D721Med (cell line): ENCODE data around the gene CFC1.
"Not testable (repeated sequence)": the region's sequence is repeated elsewhere in the genome, so short reads cannot be mapped to it uniquely, and the experiment has no call there.

Experiments
- DNase-seq: peaks from one replicate; pipeline ENCODE4 v3.0.0; 2011; ENCODE audit warnings: low spot score; ENCODE audit not compliant: insufficient read length
- FAIRE-seq: peaks from 2 replicates; lab custom pipeline; 2011; peaks lifted over from hg19 to GRCh38; lab: Jason Lieb, UNC

Gene CFC1

GRCh38 chr2:130599393-130599792 lies at the start of gene CFC1:
TSS of gene CFC1 (minus strand) at chr2:130599575. CDS start at chr2:130599287, 288 bp downstream.
- DNase-seq, FAIRE-seq: not testable (repeated sequence)

- not testable (repeated sequence) for DNase-seq, FAIRE-seq
Measured at GRCh38 chr2:130641688-130642087, 42.3 kb upstream of the CFC1 start.

DNA sequence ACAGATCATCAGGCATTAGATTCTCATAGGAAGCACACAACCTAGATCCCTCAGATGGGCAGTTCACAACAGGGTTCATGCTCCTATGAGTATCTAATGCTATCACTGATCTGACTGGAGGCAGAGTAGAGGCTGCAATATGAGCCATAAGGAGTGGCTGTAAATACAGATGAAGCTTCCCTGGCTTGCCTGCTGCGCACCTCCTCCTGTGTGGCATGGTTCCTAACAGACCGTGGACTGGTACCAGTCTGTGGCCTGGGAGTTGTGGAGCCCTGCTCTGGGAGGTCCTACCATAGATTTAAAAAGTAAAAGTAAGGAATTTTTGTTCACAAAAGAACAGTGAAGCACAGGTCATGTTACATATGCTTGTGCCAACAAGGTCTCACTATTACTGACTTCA lies 39.6 kb upstream of the CFC1 start:
- DNase-seq, FAIRE-seq: not testable (repeated sequence)

- DNase-seq, FAIRE-seq: not testable (repeated sequence)
Measured at GRCh38 chr2:130628784-130629475, 29.6 kb upstream of the CFC1 start.

DNA sequence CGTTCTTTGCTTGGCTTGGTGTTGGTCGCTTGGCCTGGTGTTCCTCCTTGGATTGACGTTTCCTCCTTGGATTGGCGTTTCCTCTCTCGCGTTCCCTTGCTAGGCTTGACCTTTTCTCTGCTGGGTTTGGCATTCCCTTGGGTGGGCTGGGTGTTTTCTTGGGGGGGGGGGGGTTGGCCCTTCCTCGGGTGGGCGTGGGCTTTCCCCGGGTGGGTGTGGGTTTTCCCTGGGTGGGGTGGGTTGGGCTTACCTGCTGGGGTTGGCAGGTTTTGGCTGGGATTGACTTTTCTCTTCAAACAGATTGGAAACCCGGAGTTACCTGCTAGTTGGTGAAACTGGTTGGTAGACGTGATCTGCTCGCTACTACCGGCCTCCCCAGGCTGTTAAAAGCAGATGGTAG lies 11.8 kb upstream of the CFC1 start, which contains the start of gene POTEJ:
Gene POTEJ (plus strand): TSS at position 301 of the 400 bp plus-strand sequence. CDS start 93 bp downstream, at position 394.
- not testable (repeated sequence) for FAIRE-seq, DNase-seq

DNA sequence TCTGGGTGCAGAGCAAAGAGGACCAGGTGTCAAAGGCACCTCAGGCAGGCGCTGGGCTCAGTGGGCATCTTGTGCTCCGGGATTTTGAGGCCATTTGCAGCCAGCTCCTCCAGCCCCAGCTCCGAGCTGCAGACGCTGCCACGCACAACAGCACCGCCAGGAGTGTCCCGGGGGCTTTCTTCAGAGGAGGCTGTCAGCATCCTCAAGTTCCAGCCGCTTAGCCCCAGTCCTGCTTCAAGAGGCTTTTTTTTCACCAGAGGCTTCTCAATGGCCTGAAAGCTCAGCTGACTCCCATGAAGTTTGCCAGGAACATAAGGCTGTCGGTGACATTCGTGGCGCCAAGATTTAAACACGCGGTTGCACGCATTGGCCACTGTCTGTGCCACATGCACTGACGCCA lies 11.1 kb upstream of the CFC1 start:
- not testable (repeated sequence) for FAIRE-seq, DNase-seq

- DNase-seq, FAIRE-seq: not testable (repeated sequence)
Measured at GRCh38 chr2:130609002-130609920, 9.9 kb upstream of the CFC1 start.

DNA sequence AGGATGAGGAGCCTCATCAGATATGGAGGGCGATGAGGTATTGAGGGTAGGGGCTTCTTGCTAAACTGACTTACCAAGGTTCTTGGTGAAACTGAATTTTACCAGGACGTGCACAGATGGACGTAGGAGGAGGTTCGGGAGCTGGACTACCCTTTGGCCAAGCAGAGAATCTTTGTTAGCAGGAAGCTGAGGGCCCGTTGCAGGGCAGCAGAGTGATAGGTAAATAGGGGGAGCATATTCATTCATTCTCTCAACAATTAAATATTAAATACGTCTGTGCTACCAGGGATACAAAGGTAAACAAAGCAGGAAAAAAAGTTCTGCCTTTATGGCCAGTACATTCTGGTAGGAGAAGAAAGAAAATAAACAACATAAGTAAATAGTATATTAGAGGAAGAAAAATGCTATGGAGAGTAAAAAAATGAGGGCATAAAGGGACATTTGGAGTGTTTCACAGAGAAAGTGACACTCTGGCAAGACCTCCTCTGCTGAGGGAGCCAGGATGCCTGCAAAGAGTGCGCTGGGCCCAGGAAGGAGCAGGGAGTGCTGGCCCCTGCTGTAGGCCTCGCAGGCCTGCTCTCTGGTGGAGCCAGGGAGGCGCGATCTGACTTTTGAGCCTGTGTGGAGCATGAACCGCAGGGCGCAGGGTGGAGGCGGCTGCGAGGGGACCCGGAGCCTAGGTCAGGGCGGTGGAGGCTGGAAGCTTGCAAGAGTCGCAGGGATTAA lies 9.1 kb upstream of the CFC1 start:
- not testable (repeated sequence) for DNase-seq, FAIRE-seq

GRCh38 chr2:130601648-130602302 lies 2.4 kb upstream of the CFC1 start:
- not testable (repeated sequence) for DNase-seq, FAIRE-seq

- not testable (repeated sequence) for DNase-seq, FAIRE-seq
Measured at GRCh38 chr2:130599926-130600325, 551 bp upstream of the CFC1 start.

- not testable (repeated sequence) for DNase-seq, FAIRE-seq
Measured at GRCh38 chr2:130598463-130598862, 912 bp downstream of the CFC1 start.

DNA sequence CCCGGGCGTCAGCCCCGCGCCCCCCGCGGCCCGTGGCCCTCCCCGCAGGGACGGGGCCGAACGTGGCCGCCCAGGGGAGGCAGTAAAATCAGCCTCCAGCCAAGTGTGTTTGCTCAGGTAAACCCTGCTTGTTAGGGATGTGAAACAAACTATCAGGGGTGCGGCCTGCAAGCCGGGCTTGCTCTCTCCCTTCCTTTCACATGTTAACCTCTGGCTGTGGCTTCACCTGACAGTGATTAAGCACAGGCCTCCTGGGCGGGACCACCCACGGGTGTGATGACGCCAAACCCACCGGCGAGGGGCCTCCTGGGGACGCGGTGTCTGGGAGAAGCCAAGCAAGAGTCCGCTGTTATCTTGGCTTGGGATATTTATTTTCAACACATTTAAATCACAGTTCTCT lies 1.4 kb downstream of the CFC1 start:
- not testable (repeated sequence) for DNase-seq, FAIRE-seq

DNA sequence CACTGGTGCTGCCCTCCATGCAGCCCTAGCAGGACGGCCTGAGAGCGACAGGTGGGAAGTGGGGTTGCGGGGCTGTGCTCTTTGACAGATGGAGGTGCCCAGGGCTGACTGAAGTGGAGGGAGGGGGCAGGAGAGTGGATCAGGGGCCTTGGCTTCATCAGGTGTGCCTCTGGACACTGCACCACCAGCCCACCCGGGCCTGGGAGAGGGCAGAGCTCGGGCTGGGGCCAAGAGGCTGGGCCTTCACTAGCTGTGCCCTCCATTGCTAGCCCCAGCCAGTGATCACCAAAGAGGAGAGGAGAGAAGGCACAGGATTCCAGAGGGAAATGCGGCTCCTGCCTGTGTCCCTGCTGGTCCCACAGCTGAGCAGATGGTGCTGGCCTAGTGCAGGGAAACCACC lies 2.6 kb downstream of the CFC1 start:
- not testable (repeated sequence) for FAIRE-seq, DNase-seq

- not testable (repeated sequence) for FAIRE-seq, DNase-seq
Measured at GRCh38 chr2:130594011-130594410, 5.4 kb downstream of the CFC1 start.

DNA sequence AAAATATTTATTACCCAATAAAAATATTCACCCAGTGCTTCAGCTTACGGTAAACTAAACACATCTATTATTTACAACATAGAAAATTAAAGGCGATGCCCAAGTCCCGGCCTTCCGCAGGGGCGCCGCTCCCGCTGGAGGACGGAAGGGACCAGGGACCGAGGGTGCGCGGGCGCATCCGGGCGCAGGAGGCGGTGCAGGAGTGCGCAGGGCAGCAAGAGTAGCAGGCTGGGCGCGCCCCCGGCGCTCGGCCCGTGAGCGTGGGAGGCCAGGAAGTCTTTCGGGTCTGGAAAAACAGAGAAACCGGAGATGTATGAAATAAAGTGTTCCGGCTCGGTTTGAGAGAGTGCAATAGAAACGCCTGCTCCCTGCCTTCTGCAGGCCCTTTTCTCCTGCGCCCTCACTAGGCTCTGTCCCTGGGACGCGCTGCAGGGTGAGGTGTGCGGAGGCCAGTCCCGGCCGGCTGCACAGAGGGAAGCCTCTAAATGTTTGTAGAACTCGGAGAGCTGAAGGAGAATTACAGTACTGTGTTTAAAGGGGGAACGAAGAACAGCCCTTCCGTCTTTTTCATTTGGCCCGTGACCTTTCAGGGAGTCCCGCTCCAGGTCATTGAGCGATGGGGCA lies 6.5 kb downstream of the CFC1 start:
- DNase-seq, FAIRE-seq: not testable (repeated sequence)

GRCh38 chr2:130590842-130591359 lies 8.5 kb downstream of the CFC1 start:
- not testable (repeated sequence) for FAIRE-seq, DNase-seq

DNA sequence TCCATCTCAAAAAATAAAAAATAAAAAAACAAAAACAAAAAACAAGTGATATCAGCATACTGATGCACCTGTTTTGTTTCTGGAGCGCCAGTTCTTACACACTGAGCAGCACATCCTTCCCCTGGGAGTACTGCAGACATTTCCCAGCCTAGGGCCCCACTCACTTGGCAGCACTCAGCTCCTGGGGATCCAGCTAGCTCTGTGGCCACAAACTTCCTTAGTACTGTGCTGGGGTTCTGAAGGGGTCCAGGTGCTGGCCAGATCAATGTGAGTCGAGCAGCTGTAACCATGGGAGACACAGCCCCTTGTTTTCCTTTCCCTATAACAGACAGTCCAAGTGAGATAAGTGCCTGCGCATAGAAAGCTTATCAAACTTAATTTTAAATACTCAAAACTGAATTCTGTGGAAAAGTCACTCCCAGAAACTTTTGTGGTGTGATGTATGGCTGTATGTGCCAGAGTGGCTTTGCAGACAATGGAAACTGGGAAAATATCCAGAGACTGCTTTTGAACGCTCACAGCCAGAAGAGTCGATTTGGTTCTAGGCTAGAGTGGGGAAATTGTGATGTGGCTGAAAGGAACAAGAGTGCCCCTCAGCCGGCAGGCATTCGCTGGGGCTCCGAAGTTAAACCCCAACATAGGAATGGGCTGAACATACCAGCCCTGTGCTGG lies 9.1 kb downstream of the CFC1 start:
- FAIRE-seq, DNase-seq: not testable (repeated sequence)
